ENCODE results near the gene ACOT9. TPM values are rescaled to one million over a fixed set of nuclear protein-coding genes. Genes with fewer than 3 reads are reported as not detected.

The ACOT9 gene
- total and polyA plus RNA-seq, 2 experiments from 2014 or later, result 35.9 to 38.5 TPM

DNA sequence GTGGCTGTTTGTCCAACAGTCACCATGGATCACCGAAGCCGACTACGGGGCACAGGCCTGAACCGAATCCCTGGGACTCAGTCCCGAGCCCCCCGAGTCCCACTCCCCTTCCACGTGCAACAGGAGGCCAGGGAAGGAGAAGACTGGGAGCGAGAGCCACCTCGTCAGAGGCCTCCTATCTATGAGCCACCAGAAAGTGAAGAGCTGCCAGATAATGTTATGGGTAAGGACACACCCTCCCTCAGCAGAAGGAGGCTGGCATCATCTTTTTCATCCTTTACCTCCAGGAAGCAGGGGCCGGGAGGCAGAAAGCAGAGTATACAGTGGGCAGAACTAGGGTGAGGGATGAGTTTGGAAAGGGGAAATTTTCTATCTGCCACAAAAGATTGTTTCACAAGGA is 78.6 kb downstream of the ACOT9 start:
- Histone ChIP-seq H3K79me2 (peaks cover 8% of the 10 kb centered on the region), H3K9me3 (ENCODE audit: low read depth) (no peaks in the 10 kb centered on the region), H3K4me1 (ENCODE audit: insufficient read depth) (peaks cover 11% of the 10 kb centered on the region), H2AFZ (no peak overlapping the region), H4K20me1 (ENCODE audit: insufficient read depth, poor library complexity, severe bottlenecking) (no peaks in the 10 kb centered on the region), H3K4me2 (no peak overlapping the region), H3K36me3 (replicated peaks; ENCODE audit: insufficient read depth, low read depth) (no peaks in the 10 kb centered on the region), H3K4me3 (no peak overlapping the region), H3K27ac (no peak overlapping the region), H3K27me3 (no peaks in the 10 kb centered on the region), H3K9me2 (replicated peaks; ENCODE audit: insufficient read depth) (no peaks in the 10 kb centered on the region)
- DNase-seq (ENCODE audit: low spot score), result no peak
- TF ChIP-seq, protein P1, sequence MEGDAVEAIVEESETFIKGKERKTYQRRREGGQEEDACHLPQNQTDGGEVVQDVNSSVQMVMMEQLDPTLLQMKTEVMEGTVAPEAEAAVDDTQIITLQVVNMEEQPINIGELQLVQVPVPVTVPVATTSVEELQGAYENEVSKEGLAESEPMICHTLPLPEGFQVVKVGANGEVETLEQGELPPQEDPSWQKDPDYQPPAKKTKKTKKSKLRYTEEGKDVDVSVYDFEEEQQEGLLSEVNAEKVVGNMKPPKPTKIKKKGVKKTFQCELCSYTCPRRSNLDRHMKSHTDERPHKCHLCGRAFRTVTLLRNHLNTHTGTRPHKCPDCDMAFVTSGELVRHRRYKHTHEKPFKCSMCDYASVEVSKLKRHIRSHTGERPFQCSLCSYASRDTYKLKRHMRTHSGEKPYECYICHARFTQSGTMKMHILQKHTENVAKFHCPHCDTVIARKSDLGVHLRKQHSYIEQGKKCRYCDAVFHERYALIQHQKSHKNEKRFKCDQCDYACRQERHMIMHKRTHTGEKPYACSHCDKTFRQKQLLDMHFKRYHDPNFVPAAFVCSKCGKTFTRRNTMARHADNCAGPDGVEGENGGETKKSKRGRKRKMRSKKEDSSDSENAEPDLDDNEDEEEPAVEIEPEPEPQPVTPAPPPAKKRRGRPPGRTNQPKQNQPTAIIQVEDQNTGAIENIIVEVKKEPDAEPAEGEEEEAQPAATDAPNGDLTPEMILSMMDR (IDR thresholded peaks at IDR 0.05; ENCODE audit: poor library complexity), result no peak
- WGBS (ENCODE audit: low lambda C conversion rate, missing lambda C conversion rate), result 97% methylated on average over 10 of the region's 10 CpGs

DNA sequence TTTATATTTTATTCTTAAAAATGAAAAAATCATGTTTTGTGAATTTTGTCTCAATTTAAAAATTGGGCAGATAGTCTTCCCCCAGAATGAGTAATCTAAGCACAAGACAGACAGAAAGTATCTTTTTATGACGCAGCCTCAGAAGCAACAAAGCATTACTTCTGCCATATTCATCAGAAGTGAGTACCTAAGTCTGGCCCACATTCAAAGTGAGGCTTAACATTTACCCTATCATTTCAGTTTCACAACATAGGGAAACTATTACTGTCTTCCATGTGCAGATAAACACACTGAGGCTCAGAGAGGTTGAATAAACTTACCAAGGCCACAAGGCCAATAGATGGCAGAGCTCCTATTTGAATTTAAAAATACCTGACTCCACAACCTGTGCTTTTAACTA is 80.2 kb downstream of the ACOT9 start:
- Histone ChIP-seq H3K4me3 (no peak overlapping the region), H3K36me3 (replicated peaks; ENCODE audit: insufficient read depth, low read depth) (no peaks in the 10 kb centered on the region), H4K20me1 (ENCODE audit: insufficient read depth, poor library complexity, severe bottlenecking) (no peaks in the 10 kb centered on the region), H3K4me2 (no peak overlapping the region), H3K27ac (no peak overlapping the region), H2AFZ (no peak overlapping the region), H3K9me2 (replicated peaks; ENCODE audit: insufficient read depth) (no peaks in the 10 kb centered on the region), H3K9me3 (ENCODE audit: low read depth) (no peaks in the 10 kb centered on the region), H3K79me2 (no peaks in the 10 kb centered on the region), H3K27me3 (no peaks in the 10 kb centered on the region), H3K4me1 (ENCODE audit: insufficient read depth) (peaks cover 13% of the 10 kb centered on the region)
- TF ChIP-seq, protein P1 (IDR thresholded peaks at IDR 0.05; ENCODE audit: poor library complexity), result no peak
- no peak for DNase-seq (ENCODE audit: low spot score)
- WGBS (ENCODE audit: low lambda C conversion rate, missing lambda C conversion rate), result 90% methylated on average over 1 of the region's 1 CpG

DNA sequence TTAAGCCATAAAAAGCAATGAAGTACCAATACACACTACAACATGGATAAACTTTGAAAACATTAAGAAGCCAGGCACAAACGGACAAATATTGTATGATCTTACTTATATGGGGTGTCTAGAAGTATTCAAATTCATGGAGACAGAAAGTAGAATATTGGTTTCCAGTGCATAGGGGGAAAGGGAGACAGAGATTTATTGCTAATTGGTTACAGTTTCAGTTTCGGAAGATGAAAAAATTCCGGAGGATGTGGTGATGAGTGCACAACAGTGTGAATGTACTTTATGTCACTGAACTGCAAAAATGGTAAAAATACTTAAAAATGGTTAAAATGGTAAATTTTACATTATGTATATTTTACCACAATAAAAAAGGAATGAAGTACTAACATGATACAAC is 80.9 kb downstream of the ACOT9 start:
- Histone ChIP-seq H3K27ac (no peak overlapping the region), H3K9me2 (replicated peaks; ENCODE audit: insufficient read depth) (no peaks in the 10 kb centered on the region), H4K20me1 (ENCODE audit: insufficient read depth, poor library complexity, severe bottlenecking) (no peaks in the 10 kb centered on the region), H3K79me2 (no peaks in the 10 kb centered on the region), H3K4me1 (ENCODE audit: insufficient read depth) (peaks cover 13% of the 10 kb centered on the region), H3K4me2 (no peak overlapping the region), H2AFZ (no peak overlapping the region), H3K27me3 (no peaks in the 10 kb centered on the region), H3K4me3 (no peak overlapping the region), H3K36me3 (replicated peaks; ENCODE audit: insufficient read depth, low read depth) (no peaks in the 10 kb centered on the region), H3K9me3 (ENCODE audit: low read depth) (no peaks in the 10 kb centered on the region)
- DNase-seq (ENCODE audit: low spot score), result no peak
- WGBS (ENCODE audit: low lambda C conversion rate, missing lambda C conversion rate), result 88% methylated on average over 3 of the region's 3 CpGs
- TF ChIP-seq EZH2phosphoT487 (IDR thresholded peaks at IDR 0.05; ENCODE audit: low read depth, severe bottlenecking, unreplicated experiment), result no peak
- TF ChIP-seq, protein P1 (IDR thresholded peaks at IDR 0.05; ENCODE audit: poor library complexity), result no peak
- no peak for TF ChIP-seq EZH2 (IDR thresholded peaks at IDR 0.05; ENCODE audit: borderline replicate concordance)

DNA sequence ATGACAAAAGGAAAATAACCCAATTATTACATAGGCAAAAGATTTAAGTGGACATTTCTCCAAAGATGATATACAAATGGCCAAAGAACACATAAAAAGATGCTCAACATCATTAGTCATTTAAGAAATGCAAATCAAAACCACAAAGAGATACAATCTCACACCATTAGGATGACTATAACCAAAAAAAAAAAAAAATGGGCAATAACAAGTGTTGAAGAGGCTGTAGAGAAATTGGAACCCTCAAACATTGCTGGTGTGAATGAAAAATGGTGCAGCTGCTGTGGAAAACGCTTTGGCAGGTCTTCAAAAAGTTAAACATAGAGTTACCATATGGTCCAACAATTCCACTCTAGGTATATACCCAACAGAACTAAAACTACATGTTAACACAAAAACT is 81.4 kb downstream of the ACOT9 start:
- Histone ChIP-seq H3K4me3 (no peak overlapping the region), H3K4me1 (ENCODE audit: insufficient read depth) (peaks cover 11% of the 10 kb centered on the region), H4K20me1 (ENCODE audit: insufficient read depth, poor library complexity, severe bottlenecking) (no peaks in the 10 kb centered on the region), H3K27me3 (no peaks in the 10 kb centered on the region), H3K9me2 (replicated peaks; ENCODE audit: insufficient read depth) (no peaks in the 10 kb centered on the region), H3K79me2 (no peaks in the 10 kb centered on the region), H3K27ac (no peak overlapping the region), H3K4me2 (no peak overlapping the region), H3K9me3 (ENCODE audit: low read depth) (no peaks in the 10 kb centered on the region), H3K36me3 (replicated peaks; ENCODE audit: insufficient read depth, low read depth) (no peaks in the 10 kb centered on the region), H2AFZ (no peak overlapping the region)
- WGBS (ENCODE audit: low lambda C conversion rate, missing lambda C conversion rate), result 66% methylated on average over 1 of the region's 1 CpG
- no peak for TF ChIP-seq EZH2 (IDR thresholded peaks at IDR 0.05; ENCODE audit: borderline replicate concordance)
- TF ChIP-seq, protein P1 (IDR thresholded peaks at IDR 0.05; ENCODE audit: poor library complexity), result no peak
- TF ChIP-seq EZH2phosphoT487 (IDR thresholded peaks at IDR 0.05; ENCODE audit: low read depth, severe bottlenecking, unreplicated experiment), result no peak
- DNase-seq (ENCODE audit: low spot score), result no peak
